ENCODE results near the gene IKZF2. TPM values are rescaled to one million over a fixed set of nuclear protein-coding genes. Genes with fewer than 3 reads are reported as not detected.

The IKZF2 gene
- total and polyA plus RNA-seq, 10 of the 15 experiments (the other 5 are each of a cell fraction or from before 2014, with no cell fraction given) = 15.2 to 266 (median 87.2) TPM

DNA sequence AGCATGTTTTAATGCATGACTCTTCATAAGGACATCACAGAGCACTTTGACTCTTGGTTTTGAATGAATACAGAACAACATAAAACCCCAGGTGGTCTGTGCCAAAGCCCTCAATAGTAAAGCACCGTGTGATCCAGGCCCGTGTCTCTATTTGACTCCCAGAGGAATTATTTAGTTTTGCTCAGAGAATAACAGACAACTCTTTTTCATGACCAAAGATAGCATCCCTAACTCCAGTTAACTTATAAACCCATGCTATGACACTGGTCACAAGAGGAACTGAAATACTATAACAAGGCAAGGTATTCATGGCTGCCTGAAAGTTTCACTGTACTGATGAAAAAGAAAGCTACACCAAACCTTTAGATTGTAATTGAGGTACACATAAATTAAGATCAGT lies 128.4 kb downstream of the IKZF2 start (continued):
- no peak for TF ChIP-seq NFYA (IDR thresholded peaks at IDR 0.05; ENCODE audit: borderline replicate concordance, low read depth, low read length)
- no peak; the same call in 1 of the 2 replicates for TF ChIP-seq CHD1 (IDR thresholded peaks at IDR 0.05; ENCODE audit: low read depth, low read length)
- TF ChIP-seq IRF4 (IDR thresholded peaks at IDR 0.05; ENCODE audit: low read depth, low read length) = peak; percentile 68; the same call in 1 of the 2 replicates
- peak; percentile 80 for TF ChIP-seq GATAD2B (conservative IDR thresholded peaks at IDR 0.05; ENCODE audit: low read depth)
- TF ChIP-seq MYC (IDR thresholded peaks at IDR 0.05; ENCODE audit: insufficient read depth, insufficient read length, insufficient replicate concordance, low read length, severe bottlenecking) = no peak
- TF ChIP-seq, protein P1, sequence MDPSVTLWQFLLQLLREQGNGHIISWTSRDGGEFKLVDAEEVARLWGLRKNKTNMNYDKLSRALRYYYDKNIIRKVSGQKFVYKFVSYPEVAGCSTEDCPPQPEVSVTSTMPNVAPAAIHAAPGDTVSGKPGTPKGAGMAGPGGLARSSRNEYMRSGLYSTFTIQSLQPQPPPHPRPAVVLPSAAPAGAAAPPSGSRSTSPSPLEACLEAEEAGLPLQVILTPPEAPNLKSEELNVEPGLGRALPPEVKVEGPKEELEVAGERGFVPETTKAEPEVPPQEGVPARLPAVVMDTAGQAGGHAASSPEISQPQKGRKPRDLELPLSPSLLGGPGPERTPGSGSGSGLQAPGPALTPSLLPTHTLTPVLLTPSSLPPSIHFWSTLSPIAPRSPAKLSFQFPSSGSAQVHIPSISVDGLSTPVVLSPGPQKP (IDR thresholded peaks at IDR 0.05; ENCODE audit: low read depth, low read length) = no peak
- TF ChIP-seq SP1 (IDR thresholded peaks at IDR 0.05; ENCODE audit: low read depth, low read length) = no peak
- TF ChIP-seq FOXK2 (IDR thresholded peaks at IDR 0.05) = no peak

DNA sequence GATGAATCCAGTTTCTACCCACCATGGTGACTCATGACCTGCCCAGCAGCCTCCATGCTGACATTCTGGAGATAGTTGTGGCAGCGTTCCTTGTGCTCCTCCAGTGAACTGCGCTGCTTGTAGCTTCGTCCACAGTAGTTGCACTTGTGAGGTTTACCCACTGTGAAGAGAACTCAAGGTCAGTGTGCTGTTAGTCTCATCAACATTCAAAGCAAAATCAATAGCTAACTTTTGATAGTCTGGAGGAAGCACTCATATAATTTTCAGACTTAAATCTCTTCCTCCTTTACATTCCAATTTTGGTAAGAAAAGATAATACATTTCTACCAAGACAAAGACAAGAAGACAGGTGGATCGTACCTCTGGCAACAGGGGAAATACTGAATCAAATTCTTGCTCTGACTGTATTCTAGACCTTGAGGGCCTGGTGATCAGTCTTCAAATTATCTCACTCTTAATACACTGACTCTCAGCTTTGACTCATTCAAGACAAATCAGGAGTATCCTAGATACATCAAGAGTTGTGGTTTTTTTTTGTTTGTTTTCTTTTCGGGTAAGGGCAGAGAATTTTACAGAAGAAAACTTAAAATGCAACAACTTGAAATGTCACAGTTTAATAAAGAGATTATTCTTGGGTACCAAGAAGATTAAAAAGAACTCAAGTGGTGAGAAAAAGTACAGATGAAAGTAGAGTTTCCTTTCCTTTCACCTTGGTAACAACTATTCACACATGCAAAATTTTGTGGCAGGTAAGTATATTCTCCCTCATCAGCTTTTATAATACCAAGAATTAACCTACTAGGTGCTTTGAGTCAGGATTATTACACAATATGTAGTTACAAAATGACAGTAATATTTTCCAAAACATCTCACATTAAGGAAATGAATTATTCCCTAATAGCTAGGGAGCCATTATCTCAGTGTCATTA lies 129.2 kb downstream of the IKZF2 start:
- H4K20me1 ChIP-seq (ENCODE audit: control insufficient read depth, insufficient read depth) = no peaks in the 10 kb centered on the region
- H3K27me3 ChIP-seq (replicated peaks in 1 of 2; ENCODE audit: control insufficient read depth in 2 of 2, insufficient read depth in 2 of 2, low read length in 1 of 2) = no peaks in the 10 kb centered on the region
- WGBS (ENCODE audit: insufficient coverage, insufficient replicate concordance, low lambda C conversion rate, missing lambda C conversion rate) = 0% methylated on average over 5 of the region's 5 CpGs
- in situ Hi-C loops (cut with MboI) = loop anchor here (5.0 to 25.0 kb wide), 3 partner anchors 130 to 1715 kb away; partner anchors contain the start of gene IKZF2
- H3K79me2 ChIP-seq (ENCODE audit: control insufficient read depth, insufficient read depth, low read length) = peaks cover 60% of the 10 kb centered on the region
- SMC1A ChIA-PET (ENCODE audit: uncharacterized antibody, unreplicated experiment) = interaction anchor here (0.6 to 21.1 kb wide), 18 partner anchors 9 to 245 kb away, joined by 3 to 430 read pairs (median 4); partner anchors contain the start of gene IKZF2
- H3K27ac ChIP-seq (ENCODE audit: control insufficient read depth, insufficient read depth) = peak overlapping the region; percentile 96
- CTCF ChIA-PET = interaction anchor here (0.6 to 7.2 kb wide), 12 partner anchors 9 to 220 kb away, joined by 3 to 88 read pairs (median 4); partner anchors contain the start of gene IKZF2
- DNase-seq (ENCODE audit: low read depth, low spot score) (peak; percentile 87), ATAC-seq (peak; percentile 78), FAIRE-seq (peak; percentile 79)
- H3K9me3 ChIP-seq (replicated peaks; ENCODE audit: control insufficient read depth, insufficient read depth, low read length) = no peaks in the 10 kb centered on the region
- RAD21 ChIA-PET (ENCODE audit: unreplicated experiment) = interaction anchor here (0.7 to 15.4 kb wide), 23 partner anchors 8 to 245 kb away, joined by 3 to 386 read pairs (median 6); partner anchors contain the start of gene IKZF2
- no peak overlapping the region for H2AFZ ChIP-seq (ENCODE audit: control insufficient read depth, low read depth, low read length)
- H3K9ac ChIP-seq (ENCODE audit: control insufficient read depth, insufficient read depth, low read length) = peak overlapping the region; percentile 78
- peak overlapping the region; percentile 76 for H3K4me3 ChIP-seq
- peak overlapping the region; percentile 80 for H3K4me2 ChIP-seq (ENCODE audit: control insufficient read depth, insufficient read depth)
- BruUV-seq (replicated peaks) = TSS peak; percentile 70
- H3K36me3 ChIP-seq (ENCODE audit: control insufficient read depth in 2 of 2, insufficient read depth in 2 of 2, low read length in 1 of 2) = peaks cover 0 to 5% of the 10 kb centered on the region in 2 experiments; a peak in 1 of 4 replicates
- POLR2A ChIA-PET = interaction anchor here (1.0 to 10.4 kb wide), 9 partner anchors 8 to 220 kb away, joined by 3 to 183 read pairs (median 6); partner anchors contain the start of gene IKZF2
- intact Hi-C loops (cut with micrococcal nuclease; ENCODE audit: unreplicated experiment) = loop anchor here (1.0 to 5.0 kb wide), 4 partner anchors 129 to 290 kb away; partner anchors contain the start of gene IKZF2
- H3K4me1 ChIP-seq (ENCODE audit: control insufficient read depth, insufficient read depth, low read length) = peaks cover 14% of the 10 kb centered on the region; the same call in 1 of the 2 replicates
- TF ChIP-seq POLR2A (IDR thresholded peaks at IDR 0.05; ENCODE audit: low read depth, low read length) (peak; percentile 88), FOXM1 (IDR thresholded peaks at IDR 0.05; ENCODE audit: low read depth, low read length) (peak; percentile 92), SMARCA5 (IDR thresholded peaks at IDR 0.05) (peak; percentile 56), NBN (IDR thresholded peaks at IDR 0.05) (no peak; the same call in 1 of the 2 replicates), POLR2AphosphoS5 (IDR thresholded peaks at IDR 0.05; ENCODE audit: low read length) (peak; percentile 98), RAD51 (IDR thresholded peaks at IDR 0.05) (no peak), ZNF622 (IDR thresholded peaks at IDR 0.05) (no peak), IRF4 (IDR thresholded peaks at IDR 0.05; ENCODE audit: low read depth, low read length) (peak; percentile 81)
- TF ChIP-seq, protein P2, sequence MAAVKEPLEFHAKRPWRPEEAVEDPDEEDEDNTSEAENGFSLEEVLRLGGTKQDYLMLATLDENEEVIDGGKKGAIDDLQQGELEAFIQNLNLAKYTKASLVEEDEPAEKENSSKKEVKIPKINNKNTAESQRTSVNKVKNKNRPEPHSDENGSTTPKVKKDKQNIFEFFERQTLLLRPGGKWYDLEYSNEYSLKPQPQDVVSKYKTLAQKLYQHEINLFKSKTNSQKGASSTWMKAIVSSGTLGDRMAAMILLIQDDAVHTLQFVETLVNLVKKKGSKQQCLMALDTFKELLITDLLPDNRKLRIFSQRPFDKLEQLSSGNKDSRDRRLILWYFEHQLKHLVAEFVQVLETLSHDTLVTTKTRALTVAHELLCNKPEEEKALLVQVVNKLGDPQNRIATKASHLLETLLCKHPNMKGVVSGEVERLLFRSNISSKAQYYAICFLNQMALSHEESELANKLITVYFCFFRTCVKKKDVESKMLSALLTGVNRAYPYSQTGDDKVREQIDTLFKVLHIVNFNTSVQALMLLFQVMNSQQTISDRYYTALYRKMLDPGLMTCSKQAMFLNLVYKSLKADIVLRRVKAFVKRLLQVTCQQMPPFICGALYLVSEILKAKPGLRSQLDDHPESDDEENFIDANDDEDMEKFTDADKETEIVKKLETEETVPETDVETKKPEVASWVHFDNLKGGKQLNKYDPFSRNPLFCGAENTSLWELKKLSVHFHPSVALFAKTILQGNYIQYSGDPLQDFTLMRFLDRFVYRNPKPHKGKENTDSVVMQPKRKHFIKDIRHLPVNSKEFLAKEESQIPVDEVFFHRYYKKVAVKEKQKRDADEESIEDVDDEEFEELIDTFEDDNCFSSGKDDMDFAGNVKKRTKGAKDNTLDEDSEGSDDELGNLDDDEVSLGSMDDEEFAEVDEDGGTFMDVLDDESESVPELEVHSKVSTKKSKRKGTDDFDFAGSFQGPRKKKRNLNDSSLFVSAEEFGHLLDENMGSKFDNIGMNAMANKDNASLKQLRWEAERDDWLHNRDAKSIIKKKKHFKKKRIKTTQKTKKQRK (IDR thresholded peaks at IDR 0.05; ENCODE audit: low read depth, low read length) = no peak
- TF ChIP-seq, protein P3, sequence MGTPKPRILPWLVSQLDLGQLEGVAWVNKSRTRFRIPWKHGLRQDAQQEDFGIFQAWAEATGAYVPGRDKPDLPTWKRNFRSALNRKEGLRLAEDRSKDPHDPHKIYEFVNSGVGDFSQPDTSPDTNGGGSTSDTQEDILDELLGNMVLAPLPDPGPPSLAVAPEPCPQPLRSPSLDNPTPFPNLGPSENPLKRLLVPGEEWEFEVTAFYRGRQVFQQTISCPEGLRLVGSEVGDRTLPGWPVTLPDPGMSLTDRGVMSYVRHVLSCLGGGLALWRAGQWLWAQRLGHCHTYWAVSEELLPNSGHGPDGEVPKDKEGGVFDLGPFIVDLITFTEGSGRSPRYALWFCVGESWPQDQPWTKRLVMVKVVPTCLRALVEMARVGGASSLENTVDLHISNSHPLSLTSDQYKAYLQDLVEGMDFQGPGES (IDR thresholded peaks at IDR 0.05) = no peak

Measured in GM12878 (cell line).